Body of pancreas (tissue), 4 donors: ENCODE measurements around the gene CAMK2G.

Source experiments
- CTCF ChIP-seq, 7 experiments: fragments of 450-650 bp in 4 of 7; fragments of 200-600 bp in 3 of 7; sonication (generic) in 3 of 7; IDR thresholded peaks; one replicate each; pipeline ENCODE4 v1.5.1; 2016 to 2019; ENCODE audit warnings: antibody characterized with exemption in 7 of 7
- POLR2A ChIP-seq, 3 donors: fragments of 450-650 bp; IDR thresholded peaks; one replicate each; pipeline ENCODE4 v1.6.1; 2016; ENCODE audit warnings: antibody characterized with exemption in 3 of 3, mild to moderate bottlenecking in 2 of 3

- TF ChIP-seq POLR2A (IDR thresholded peaks at IDR 0.05) (no peak), CTCF (IDR thresholded peaks at IDR 0.05) (no peak)
Observed at GRCh38 chr10:73905256-73906020, 31.1 kb upstream of the CAMK2G start.
